GM19455 (cell line): ENCODE measurements around the gene GNB5.

ENCODE experiments used
- ATAC-seq: cut with Tn5 transposase; IDR thresholded peaks from one replicate; pipeline ENCODE4 v1.9.1; 2021; ENCODE audit not compliant: unreplicated experiment

GNB5 gene

DNA sequence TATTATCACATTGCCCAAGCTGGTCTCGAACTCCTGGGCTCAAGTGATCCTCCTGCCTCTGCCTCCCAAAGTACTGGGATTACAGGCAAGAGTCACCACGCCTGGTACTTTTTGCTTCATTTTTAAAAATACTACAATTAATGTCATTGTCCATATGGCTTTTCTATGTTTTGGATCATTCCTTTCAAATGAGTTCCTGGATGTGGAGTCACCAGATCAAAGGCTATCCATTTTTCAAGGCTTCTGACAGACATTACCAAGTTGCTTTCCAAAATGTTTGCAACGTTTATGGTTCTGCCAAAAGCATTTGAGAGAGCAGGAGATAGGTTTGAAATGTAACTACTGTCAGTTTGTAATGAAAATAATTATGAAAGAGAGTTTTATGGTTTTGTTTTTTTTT, 44.4 kb downstream of the GNB5 start:
- no peak for ATAC-seq

DNA sequence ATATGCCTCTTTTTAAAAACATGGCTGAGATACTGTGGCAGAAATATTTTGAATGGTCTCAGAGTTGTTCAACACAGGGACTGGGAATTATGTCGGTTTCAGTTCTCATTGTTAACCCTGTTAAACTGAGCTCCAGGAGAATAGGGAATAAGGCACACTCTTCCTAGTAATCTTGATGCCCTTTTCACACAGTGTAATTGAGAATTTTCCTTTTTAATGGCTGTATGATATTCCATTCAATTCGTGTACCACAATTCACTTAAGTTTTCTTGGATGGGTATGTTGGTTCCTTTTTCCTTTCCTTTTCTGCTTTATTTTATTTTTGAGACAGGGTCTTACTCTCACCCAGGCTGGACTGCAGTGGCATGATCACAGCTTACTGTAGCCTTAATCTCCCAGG, 44.9 kb downstream of the GNB5 start:
- no peak for ATAC-seq

DNA sequence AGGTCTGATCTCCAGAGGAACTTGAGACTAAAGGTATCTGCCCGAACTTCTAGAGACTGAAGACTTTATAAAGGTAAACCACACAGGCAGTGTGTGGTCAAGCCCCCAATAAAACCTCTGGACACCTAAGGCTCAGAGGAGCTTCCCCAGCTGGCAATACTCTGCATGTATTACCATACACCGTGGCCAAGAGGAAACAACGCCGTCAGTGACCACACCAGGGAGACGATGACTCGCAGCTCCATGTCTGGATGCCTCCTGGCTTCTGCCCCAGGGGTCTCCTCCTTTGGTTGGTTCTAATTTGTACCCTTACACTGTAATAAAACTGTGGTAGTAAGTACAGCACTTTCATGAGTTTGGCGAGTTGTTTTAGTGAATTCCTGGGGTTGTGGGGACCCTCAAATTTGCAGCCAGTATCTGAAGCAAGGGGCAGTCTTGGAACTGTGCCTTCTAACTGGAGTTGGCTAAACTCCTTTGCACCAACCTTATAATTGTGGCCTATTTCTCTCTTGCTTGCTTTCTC, 46.5 kb downstream of the GNB5 start:
- no peak for ATAC-seq

- ATAC-seq, result no peak
These were observed 47.3 kb downstream of the GNB5 start for GRCh38 chr15:52143873-52144272.

GRCh38 chr15:52140646-52141045, 50.5 kb downstream of the GNB5 start:
- no peak for ATAC-seq

GRCh38 chr15:52139599-52140462, 51.4 kb downstream of the GNB5 start:
- no peak for ATAC-seq

- ATAC-seq, result no peak
These were observed 53.5 kb downstream of the GNB5 start for GRCh38 chr15:52137432-52138357.

- no peak for ATAC-seq
These were observed 54.7 kb downstream of the GNB5 start for GRCh38 chr15:52136442-52136980.

DNA sequence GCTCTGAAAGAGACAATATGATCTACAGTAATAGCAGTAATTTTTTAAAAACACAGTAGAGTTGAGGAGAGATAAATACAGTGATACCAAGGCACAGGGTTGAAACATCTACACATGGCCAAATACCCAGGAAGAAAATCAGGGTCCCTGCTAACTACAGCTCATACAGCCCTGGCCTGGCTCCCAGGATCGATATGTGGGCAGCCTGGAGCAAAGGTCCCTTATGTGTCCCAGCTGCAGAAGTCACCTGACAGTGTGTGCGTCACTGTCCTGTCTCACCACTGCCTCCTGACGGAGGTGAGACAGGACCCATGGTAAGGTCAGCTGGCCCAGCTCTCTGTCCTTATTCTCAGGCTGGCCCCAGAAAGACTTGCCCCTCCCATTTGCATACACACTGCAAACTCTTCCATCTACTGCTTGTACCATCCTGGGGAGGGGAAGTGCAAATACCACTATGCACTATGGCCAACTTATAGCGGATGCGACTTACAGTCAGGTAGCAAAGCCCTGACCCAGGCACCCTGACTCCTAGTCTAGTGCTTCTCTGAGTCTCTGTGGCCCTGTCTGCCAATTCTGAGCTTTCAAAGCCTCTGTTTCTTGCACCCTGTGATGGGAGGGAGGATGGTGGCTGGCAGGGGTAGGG, 56.6 kb downstream of the GNB5 start:
- ATAC-seq, result no peak

DNA sequence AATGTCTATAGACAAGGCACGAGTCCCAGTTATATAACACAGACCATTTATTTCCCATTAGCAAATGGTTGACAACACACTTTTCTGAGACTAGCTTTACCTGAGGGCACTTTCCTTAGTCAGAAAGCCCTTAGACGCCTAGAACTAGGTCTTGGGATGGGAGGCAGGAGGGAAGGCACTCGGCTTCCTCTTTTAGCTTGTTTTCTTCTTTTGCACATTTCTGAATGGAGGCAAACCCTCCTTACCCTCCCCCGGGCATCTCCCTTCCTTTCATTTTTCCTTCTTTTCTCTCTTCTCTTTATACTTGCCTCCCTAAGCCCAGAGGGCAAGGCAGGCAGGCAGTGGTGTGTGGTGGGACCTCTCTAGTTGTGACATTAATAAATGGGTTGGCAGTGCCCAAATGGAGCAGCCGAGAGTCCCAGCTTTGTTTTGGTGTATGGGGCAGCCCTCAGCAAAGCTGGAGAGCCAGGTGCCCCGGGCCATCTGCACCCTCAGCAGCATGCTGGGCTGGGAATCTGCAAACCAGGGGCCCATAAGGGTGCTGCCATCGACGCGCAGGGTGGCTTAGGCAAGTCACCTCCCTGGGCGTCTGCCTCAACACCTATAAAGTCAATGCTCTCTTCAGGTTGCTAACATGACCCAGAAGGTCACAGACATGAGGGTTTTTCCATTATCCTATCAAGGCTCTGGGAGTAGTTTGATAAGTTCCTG, 57.5 kb downstream of the GNB5 start:
- ATAC-seq, result no peak

- no peak for ATAC-seq
These were observed 59.1 kb downstream of the GNB5 start for GRCh38 chr15:52132066-52132465.

DNA sequence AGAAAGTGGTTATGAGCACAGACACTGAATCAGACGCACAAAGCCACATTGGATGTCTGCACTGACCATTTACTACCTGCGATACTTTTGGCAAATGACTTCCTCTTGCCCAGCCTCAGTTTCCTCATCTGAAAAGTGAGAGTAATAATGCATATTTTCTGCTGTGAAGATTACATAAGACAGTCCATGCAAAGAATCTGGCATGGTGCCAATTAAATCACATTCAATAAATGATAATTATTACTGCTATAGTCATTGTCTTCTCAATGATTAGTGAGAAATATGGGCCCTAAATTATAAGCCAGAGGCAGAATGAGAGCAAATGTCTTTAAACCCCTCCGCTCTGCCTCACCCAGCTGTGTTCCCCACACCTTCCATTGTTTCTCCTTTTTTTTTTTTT, 62.6 kb downstream of the GNB5 start:
- no peak for ATAC-seq

DNA sequence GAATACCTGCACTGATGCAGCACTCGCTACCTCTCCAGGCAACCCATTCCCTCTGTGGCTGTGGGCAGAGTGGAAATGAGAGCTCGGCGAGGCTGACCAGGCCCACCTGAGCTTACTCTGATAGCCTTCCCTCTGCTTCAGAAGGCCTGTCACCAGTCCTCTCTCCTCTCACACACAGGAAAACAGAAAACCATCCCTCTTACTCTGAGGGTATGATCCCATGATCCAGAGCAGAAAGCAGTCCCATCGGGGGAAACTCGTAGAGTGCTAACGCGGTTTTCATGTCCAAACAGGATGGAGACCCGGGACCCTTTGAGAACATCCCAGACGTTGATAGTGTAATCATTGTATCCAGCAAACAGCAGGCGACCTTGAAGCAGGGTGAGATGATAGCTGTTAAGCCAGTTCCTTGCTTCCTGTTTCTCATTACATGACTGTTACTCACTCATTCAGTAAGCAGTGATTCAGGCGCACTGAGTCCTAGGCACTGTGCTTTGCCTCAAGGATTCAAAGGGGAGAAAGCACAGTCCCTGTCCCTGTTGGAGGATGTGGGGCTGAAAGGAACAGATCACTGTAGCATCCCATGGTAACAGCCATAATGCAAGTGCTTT, 66.8 kb downstream of the GNB5 start:
- ATAC-seq, result no peak

DNA sequence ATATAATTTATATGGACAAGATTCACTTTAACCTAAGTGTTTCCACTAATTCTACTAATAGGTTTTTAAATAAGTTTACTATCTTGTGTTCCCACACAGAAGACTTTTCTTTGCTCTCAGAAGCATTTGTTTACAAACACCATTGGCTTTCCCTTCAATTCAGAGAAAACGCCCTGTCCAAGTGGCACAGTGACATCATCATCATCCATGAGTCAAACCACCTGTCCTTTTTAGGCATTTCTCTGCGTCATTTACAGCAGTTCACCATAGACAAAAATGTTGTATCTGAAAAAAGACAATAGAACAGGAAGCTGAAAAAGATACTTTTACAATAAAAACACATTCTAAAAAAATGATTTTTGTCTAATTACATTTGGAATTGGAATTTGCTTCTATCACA, 69.3 kb downstream of the GNB5 start:
- no peak for ATAC-seq

- no peak for ATAC-seq
These were observed 70.2 kb downstream of the GNB5 start for GRCh38 chr15:52121006-52121405.

DNA sequence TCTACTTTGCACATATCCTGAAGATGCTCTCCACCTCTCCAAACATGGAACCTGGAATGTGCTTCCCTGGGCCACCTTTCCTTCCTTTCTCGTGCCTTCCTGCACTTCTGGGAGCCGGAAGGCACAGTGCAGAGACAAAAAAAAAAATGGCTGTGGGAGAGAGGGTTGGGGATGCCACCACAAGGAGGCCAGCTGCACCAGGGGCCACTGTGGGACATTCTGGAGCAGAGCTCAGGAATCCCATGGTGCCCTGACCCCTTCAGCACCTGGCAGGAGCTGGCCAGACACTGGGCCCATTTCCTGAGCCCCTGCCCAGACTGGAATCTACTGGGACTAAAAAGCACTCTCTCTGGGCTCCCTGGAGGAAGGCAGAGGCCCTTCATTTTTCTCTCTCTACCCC, 70.7 kb downstream of the GNB5 start:
- no peak for ATAC-seq

DNA sequence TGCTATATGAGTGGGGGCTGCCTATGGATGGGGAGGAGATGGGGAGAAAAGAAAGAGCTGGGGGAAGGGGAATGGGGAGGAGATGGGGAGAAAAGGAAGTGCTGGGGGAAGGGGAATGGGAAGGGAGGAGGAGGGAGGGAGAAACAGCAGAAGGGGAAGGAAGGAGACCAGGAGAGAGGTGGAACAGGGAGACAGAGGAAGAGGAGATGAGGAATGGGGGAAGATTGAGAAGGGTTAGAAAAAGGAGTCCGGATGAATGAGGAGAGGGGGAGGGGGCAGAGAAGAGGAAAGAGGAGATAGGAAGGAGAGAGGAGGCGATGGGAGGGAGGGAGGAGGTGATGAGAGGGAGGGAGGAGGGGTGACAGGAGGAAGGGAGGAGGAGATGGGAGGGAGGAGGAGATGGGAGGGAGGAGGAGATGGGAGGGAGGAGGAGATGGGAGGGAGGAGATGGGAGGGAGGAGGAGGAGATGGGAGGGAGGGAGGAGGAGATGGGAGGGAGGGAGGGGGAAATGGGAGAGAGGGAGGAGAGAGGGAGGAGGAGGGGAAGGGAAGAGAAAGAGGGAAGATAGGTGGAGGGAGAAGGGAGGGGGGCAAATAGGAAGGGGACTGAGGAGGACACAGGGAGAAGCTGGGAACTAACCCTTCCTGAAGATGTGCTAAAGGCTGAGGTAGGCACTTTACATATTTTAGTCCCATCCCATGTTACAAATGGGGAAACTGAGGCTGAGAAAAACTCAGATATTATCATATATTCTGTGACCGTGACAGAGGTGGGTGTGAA, 72.0 kb downstream of the GNB5 start:
- no peak for ATAC-seq

DNA sequence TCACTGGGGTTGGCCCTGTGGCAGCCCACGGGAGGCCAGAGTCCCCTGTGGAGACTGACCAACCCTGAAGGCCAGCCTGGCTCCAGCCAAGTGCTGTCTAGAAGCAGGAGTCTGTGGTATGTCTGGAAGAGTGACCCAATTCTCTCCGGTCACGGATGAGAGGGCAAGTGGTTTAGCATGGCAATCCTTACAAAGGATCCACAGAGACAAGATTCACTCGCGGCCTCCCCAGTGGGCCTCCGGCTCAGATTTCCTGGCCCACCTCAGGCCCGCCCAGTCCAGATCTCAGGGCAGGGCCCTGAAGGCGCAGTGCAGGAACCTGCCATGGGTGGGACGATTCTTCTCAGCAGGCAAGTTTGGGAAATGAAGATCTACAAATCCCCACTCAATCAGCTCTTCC, 73.6 kb downstream of the GNB5 start:
- no peak for ATAC-seq
